ENCODE measurements around the gene CHSY3.

- TF ChIP-seq CTCF (IDR thresholded peaks at IDR 0.05; ENCODE audit: poor library complexity, severe bottlenecking) (peak; percentile 42), REST (IDR thresholded peaks at IDR 0.05; ENCODE audit: borderline replicate concordance) (no peak), EP300 (conservative IDR thresholded peaks at IDR 0.05; ENCODE audit: poor library complexity, severe bottlenecking) (no peak), RAD21 (conservative IDR thresholded peaks at IDR 0.05) (peak; percentile 53), EZH2 (IDR thresholded peaks at IDR 0.05; ENCODE audit: borderline replicate concordance, insufficient read depth, low read length, poor library complexity, severe bottlenecking) (no peak), SMC3 (conservative IDR thresholded peaks at IDR 0.05; ENCODE audit: poor library complexity) (no peak)
These were observed 2.1 kb downstream of the CHSY3 start for GRCh38 chr5:129906177-129906887.

Measured in neural cell (in vitro differentiated cells).